HG02870 (cell line): ENCODE data around the gene C15orf62.

ENCODE experiments used
- ATAC-seq: cut with Tn5 transposase; IDR thresholded peaks from one replicate; pipeline ENCODE4 v1.9.1; 2021; ENCODE audit warnings: mild to moderate bottlenecking, moderate library complexity; ENCODE audit not compliant: unreplicated experiment

C15orf62 gene

GRCh38 chr15:40808861-40809450 is 39.2 kb downstream of the C15orf62 start:
- no peak for ATAC-seq

GRCh38 chr15:40812721-40813425 is 43.1 kb downstream of the C15orf62 start:
- no peak for ATAC-seq

GRCh38 chr15:40815042-40815698 is 45.4 kb downstream of the C15orf62 start:
- no peak for ATAC-seq

GRCh38 chr15:40819048-40819447 is 49.3 kb downstream of the C15orf62 start:
- no peak for ATAC-seq

- no peak for ATAC-seq
Measured at GRCh38 chr15:40821195-40821594, 51.4 kb downstream of the C15orf62 start.
